HG02840 (cell line): ENCODE results near the gene OR5H14.
"Not testable (repeated sequence)": the region's sequence is repeated elsewhere in the genome, so short reads cannot be mapped to it uniquely, and the experiment has no call there.

Experiments
- ATAC-seq: cut with Tn5 transposase; IDR thresholded peaks from one replicate; pipeline ENCODE4 v1.9.1; 2021; ENCODE audit warnings: mild to moderate bottlenecking, moderate library complexity, moderate number of reproducible peaks; ENCODE audit not compliant: unreplicated experiment, low FRiP score

Gene OR5H14

DNA sequence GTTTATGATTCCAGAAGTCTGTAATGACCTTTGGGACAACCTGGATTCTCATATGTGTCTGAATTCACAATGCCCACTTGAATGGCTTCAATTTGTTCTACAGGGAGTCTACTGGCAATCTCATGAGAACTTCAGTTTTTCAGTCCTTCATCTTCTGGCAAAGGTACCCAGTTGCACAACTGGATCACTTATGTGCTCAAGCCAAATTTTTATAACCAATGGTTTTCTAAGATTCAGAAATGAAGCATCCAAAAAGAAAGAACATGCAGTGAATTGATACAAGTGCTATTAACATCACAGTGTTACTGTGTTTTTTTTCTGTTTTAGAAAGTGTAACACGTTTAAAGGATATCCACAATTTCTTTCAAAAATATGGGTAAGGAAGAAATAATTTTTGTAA lies at the start of gene OR5H14:
Gene OR5H14, plus strand, starts transcription at position 301 of the 400 bp plus-strand sequence. CDS start 1,907 bp downstream, outside the sequence.
- ATAC-seq, result no peak

DNA sequence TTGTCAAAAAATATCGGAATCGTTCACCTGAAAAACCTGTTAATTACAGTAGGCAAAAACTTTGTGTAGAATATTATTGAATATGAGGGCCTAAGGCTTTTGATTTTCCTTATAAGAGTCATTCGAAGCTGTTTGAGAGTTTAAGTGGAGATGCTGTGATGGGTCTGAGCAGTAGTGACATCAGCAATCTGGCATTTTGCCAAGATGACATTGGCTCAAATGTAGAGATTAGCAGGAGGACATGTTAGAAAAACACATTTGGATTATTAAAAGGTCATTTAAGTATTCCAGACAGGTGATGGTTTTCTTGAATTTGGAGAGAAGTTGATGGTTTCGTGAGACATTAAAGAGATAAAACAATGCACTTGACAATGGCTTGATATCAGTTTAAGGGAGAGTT lies 47.4 kb upstream of the OR5H14 start:
- ATAC-seq, result no peak

GRCh38 chr3:98108162-98108561 lies 39.1 kb upstream of the OR5H14 start:
- no peak for ATAC-seq

GRCh38 chr3:98109807-98110549 lies 37.3 kb upstream of the OR5H14 start:
- ATAC-seq, result no peak

- ATAC-seq, result no peak
Measured at GRCh38 chr3:98110550-98110908, 36.8 kb upstream of the OR5H14 start.

GRCh38 chr3:98114264-98114663 lies 33.0 kb upstream of the OR5H14 start:
- ATAC-seq, result no peak

DNA sequence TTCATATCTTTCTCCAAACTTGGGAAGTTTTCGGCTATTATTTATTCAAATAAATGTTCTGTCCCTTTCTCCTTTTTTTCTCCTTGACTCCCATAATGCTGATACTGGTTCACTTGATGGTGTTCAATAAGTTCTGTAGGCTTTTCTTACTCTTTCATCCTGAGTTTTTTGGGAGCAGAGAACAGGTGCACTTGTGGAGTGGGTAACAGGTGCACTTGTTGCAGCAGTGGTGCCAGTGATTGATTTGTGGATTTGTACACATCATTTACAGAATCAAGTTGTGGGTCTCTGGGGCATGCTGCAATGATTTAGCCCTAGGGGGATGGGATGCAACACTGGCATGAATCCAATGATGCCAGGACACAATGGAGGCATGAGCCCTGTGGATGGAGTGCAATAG lies 31.6 kb upstream of the OR5H14 start:
- ATAC-seq, result no peak

- ATAC-seq, result no peak
Measured at GRCh38 chr3:98130421-98130820, 16.9 kb upstream of the OR5H14 start, which contains the start of gene OR5H1. OR5H1 (plus strand) TSS chr3:98130721; CDS start chr3:98132698, 1,977 bp downstream.

DNA sequence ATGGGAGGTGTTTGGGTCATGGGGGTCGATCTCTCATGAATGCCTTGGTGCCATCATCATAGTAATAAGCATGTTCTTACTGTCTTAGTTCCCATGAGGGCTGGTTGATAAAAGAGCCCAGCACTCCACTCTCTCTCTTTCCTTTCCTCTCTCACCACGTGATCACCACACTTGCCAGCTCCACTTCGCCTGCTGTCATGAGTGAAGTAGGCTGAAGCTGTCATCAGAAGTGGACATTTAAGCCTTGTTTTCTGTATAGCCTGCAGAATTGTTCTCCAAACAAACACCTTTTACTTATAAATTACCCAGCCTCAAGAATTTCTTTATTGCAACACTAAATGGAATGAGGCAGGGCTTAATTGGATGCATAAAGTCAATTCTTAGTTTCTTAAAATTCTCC lies 10.6 kb upstream of the OR5H14 start:
- ATAC-seq, result no peak

DNA sequence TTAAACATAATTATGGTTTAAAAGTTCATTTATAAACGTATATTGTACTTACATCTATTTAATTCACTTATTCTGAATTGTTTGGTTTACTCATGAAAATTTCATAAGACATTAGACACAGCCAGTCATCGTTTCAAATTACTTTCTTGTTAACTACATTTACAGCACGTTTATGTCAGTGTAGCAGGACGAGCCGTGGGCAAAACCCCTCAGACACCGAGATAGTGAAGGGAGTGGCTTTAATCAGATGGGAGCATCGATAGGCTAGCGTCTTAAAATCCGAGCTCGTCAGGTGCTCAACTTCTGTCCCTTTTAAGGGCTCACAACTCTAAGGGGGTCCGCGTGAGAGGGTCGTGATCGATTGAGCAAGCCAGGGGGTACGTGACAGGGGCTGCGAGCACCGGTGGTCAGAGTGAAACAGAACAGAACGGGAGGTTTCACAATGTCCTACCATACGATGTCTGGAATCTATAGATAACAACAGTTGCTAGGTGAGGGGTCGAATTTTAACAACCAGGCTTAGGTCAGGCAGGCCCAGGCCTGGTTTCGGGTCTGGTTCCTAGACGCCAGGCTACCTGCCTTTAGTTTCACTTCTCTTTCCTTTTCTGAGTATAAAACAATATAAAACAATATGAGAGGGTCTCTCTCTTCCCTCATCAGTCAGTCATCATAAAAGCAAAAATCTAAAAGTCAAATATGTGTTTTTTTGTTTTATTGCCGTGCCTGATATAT lies 9.3 kb upstream of the OR5H14 start:
- not testable (repeated sequence) for ATAC-seq

GRCh38 chr3:98140531-98140930 lies 6.7 kb upstream of the OR5H14 start:
- ATAC-seq, result no peak

DNA sequence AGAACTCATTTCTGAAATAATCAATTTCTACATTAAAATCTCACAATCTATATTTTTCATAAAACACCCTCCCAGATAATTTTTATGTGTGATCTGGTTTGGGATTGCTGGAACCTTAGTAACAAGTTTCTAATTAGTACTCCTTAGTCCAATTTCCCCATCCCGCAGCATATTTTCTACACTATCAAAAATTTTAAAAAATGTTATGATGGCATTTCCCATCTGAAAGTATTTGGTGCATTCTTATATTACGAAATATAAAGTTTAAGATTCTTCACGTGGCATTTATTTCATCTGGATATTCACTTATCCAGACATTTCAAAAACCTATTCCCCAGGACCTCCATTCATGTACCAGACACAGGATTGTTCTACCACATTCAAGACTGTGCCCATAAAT lies 1.5 kb downstream of the OR5H14 start:
- no peak for ATAC-seq

DNA sequence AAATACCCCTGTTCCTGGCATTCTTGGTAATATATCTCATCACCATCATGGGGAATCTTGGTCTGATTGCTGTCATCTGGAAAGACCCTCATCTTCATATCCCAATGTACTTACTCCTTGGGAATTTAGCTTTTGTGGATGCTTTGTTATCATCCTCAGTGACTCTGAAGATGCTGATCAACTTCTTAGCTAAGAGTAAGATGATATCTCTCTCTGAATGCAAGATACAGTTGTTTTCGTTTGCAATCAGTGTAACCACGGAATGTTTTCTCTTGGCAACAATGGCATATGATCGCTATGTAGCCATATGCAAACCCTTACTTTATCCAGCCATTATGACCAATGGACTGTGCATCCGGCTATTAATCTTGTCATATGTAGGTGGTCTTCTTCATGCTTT lies 2.2 kb downstream of the OR5H14 start:
- ATAC-seq, result not testable (repeated sequence)

GRCh38 chr3:98151241-98151640 lies 4.0 kb downstream of the OR5H14 start:
- no peak for ATAC-seq

- ATAC-seq, result no peak
Measured at GRCh38 chr3:98166396-98166795, 19.1 kb downstream of the OR5H14 start, which contains the start of gene OR5H15. OR5H15 (plus strand) TSS chr3:98166696; CDS start chr3:98168700, 2,004 bp downstream.

- no peak for ATAC-seq
Measured at GRCh38 chr3:98171071-98171470, 23.8 kb downstream of the OR5H14 start.

- no peak for ATAC-seq
Measured at GRCh38 chr3:98172621-98173020, 25.3 kb downstream of the OR5H14 start.

- no peak for ATAC-seq
Measured at GRCh38 chr3:98180319-98180890, 33.1 kb downstream of the OR5H14 start.

GRCh38 chr3:98182196-98182595 lies 34.9 kb downstream of the OR5H14 start:
- ATAC-seq, result no peak

DNA sequence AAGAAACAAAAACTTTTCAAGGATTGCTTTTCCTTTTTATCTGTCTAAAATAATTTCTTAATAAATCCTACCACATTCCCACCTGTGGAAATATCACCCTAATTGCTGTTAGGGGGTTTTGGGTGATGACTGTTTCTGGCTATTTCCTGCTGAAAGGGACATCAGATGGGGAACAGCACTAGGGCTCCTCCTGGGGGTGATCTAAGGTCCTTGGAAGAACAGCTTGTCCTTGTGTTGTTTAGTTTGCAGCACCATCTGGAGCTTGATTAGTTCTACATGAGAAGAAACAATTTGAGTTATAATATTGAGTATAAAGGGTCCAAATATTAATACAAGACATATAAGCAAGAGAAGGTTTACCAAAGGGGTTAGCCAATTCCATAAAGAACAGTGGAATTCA lies 37.9 kb downstream of the OR5H14 start:
- ATAC-seq, result no peak

DNA sequence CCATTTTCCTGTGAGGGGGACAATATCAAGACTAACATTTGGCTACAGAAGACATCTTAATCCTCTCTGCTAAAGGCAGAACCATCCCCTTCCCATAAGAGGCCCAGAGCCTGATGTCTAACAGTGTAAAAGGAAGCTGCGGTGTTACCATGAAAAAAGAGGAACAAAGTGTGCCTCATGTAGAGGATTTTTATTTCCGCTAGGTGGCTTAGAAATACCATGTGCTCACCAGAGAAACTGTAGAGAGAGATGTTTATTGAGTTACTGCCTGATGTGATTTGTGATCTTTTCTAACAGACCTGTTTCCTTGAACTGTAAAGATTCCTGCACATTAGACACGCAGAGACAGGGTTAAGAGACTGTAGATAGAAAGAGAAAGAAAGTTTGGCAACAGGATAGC lies 41.3 kb downstream of the OR5H14 start:
- no peak for ATAC-seq
